ENCODE measurements around the gene ARL15.

ARL15 gene

DNA sequence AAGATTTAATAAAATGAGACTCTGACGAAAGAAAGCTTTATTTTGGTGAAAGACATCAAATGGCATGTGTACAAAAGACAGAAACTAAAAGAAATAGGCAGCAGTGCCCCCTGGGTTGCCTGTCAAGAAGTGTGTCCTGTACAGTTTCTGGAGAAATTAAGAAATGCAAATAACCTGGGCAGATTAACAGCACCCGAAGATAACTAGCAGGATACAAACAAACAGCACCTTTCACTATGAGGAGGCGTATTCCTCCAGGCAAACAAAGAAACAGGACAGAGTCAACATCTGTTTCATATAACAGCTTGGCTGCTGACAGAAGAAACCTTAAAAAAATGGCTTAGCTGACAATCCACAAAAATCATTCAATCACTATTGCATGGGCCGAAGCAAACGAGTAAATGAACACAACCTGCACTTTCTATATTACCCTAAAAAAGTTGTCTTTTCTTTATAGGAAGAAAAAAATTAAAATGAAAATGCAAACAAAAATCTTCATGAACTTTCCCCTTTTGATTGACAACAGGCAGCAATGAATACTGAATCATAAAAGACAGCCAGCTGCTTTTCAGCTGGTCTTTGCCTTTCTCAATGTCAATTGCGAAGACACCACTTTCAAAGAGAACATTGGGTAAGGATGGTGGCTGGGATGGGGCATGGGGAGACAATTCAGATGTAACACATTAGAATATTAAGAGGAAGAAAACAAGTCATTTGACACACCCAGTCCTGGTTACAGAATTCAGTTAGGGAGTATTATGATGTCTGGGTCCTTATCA, 162.1 kb downstream of the ARL15 start:
- no peak for DNase-seq (ENCODE audit: low spot score)

DNA sequence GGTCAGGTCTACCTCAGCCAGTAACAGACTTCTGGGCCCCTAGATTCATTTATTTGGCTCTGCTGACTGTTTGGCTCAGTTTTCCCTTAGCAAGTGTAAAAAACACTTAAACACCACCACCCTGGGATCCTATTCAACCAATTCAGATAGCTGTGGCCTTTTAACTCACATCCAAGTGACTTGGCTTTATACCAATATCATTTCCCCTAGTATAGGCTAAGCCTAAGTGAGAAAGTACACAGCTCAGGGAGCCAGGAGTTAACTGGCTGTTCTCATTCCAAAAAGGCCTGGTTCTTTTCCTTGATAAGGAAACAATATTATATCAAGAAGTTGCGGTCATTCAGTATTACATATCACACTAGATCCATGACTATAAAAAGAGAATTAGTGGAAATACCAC, 163.5 kb downstream of the ARL15 start:
- DNase-seq (ENCODE audit: low spot score), result no peak

DNA sequence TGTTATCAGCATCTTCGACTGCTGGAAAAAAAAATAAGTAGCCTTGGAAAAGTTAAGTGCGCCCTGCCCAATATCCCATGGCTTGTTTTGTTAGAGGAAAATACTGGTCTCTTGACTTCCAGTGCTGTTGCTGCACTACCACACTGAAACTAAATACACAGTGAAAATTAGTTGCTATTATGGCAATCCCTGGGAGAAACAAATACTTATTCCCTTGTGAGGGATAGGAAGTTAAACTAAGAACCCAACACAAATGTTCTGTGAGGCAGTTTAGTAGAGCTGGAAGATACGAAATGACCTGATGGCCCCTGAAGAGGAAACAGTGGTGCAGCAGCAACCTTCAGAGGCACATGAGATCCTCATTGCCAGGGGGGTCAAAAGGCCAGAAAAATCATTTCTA, 164.0 kb downstream of the ARL15 start:
- DNase-seq (ENCODE audit: low spot score), result no peak

DNA sequence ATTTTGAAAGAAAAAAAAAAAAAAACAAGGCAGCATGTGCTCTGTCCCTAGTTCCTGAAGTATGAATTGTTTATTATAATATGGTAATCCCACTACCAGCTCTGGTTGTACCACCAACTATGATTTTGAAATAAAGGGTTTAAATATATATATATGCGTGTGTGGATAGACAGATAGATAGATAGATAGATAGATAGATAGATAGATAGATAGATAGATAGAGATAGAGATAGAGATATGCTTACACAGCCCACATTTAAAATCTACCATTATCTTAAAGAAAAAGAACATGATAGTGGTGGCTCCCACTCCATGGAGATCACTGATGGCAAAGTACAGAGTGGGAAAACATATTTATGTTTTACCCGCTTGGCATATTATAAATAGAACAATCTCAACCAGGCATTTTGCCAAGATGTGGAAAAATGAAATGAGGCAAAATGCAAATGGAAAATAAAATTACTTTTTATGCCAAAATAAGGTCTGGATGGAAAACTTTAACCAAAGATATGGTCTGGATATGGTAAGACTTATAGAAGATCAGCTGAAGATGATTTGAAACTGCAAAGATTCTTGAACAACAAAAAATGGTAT, 170.0 kb downstream of the ARL15 start:
- no peak for DNase-seq (ENCODE audit: low spot score)

DNA sequence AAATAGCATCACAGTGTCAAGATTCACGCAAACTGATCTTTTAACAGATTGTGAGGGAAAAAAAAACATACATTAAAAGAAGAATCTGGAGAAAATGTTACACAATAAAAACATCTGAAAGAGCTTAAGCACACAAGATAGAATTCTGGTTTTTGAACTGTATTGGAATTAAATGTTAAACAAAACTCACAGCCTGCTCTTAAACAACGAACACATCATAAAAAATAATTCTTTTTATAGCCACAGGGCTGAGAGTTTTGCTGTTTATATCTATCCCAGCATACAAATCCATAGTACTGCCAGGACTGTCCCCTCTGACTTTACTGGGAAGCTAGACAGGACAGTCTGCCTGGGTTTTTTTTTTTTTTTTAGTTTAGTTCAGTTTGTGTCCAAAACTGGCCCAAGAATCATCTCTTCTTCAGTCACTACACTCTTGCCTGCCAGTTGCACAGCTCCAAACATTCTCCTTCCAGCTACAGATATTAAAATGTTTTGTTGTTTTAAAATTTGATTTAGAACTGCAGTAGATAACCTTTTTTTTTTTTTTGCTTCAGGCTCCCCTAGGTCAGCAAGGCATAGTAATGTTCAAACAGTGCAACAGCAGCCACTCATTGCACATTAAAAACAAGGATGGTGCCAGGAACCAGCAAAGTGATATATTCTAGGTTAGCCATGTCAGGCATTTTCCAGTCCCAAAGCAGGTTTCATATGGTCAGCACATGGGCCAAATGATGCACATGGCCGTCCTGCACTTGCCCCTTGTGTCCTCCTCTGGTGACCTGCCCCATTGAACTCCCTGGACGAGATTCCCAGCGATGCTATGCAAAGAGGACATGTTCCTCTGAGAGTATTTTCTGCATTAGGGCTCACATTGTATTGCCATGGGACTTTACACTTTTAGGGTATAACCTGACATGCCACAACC, 173.6 kb downstream of the ARL15 start:
- no peak for DNase-seq (ENCODE audit: low spot score)

DNA sequence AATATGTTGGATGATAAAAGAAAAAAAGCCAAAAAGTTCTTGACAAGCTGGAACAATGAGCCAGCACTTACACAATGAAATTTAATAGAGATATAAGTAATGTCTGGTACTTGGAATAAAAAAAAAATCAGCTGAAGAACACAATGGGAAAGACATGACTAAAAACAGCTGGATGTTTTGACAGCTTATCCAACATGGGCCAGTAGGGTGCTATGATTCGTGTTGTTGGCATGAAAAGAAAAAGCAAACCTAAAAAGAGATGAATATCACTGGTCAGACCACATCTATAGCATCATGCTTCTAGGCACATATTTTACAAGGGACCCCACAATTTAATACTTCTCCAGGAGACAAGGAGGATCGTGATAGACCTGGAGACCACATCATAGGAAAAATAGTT, 175.3 kb downstream of the ARL15 start:
- DNase-seq (ENCODE audit: low spot score), result no peak

DNA sequence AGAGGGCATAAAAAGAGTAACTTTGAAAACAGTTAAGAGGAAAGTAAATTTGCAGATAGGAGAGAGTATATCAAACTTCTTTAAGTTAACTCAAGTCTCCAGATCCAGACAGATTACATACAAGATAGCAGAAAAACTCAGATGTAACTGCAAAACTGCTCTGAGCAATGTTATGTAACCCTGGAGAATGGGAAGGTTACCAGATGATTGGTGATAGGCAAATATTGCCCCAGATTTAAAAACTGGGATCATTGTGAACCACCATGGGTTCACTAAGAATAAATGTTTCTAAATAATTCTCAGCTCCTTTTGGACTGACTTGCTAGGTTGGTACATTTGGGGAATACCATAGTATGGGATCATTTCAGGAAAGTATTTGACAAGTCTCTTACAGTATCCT, 176.5 kb downstream of the ARL15 start:
- no peak for DNase-seq (ENCODE audit: low spot score)

DNA sequence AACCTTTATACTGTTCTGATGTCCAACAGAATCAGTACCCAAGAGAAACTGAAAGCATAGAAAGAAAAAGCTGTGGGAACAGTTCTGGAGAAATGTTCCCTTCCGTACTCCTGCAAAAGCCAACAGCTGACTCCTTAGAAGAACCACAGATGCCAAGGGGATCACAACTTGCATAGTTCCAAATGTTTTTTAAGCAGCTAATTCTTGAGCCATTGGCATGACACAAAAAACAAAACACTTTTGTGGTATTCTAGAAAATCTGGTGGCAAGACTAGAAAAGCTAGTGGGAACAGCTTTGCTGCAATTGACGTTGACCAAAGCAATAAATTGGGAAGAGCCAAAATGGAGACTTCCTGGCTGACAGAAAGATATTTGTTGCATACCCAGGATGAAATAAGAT, 189.9 kb downstream of the ARL15 start:
- DNase-seq (ENCODE audit: low spot score), result no peak

DNA sequence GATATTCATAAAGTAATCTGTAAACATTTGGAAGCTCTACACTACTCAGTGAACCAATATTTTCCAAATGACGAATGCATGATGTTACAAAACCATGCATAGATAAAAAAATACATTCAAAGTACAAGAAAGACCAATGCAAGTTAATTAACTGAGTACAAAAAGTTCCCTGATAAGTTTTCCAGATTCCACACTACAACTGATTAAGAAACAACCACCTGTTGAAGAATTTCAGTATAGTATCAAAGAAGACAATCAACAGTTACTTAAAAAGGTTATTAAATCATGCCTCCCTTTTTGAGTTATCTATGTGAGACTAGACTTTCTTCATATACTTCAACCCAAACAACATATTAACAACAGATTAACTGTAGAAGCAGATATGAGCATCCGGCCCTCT, 192.4 kb downstream of the ARL15 start:
- DNase-seq (ENCODE audit: low spot score), result no peak

DNA sequence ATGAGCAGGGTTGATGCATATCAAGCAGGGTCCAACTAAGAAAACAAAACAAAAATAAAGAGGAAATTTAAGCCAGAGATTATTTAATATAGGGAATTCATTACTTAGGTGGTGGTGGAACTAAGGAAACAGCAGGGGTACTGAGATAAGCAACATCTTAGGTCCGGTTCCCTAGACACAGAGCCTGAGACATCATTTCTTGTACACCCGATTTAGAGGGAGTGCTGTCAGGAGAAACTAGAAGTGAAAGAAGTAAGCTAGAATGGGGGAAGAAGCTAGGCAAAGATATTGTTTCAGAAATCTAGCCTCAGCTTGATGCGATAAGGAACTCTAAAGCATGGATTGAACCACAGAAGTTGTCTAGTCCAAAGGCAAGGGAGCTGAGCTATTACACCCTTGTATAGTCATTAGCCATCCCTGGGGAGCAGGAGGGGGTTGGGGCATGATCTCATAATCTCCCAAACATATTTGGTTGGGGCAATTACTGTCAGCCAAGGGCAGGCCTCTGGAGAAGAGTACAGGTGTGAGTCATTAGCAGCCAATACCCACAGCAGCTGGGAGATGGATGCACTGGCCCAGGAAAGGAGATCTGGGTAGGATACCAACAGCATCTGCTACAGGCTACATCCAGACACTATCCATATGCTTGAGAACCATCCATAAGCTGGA, 194.5 kb downstream of the ARL15 start:
- DNase-seq (ENCODE audit: low spot score), result no peak

DNA sequence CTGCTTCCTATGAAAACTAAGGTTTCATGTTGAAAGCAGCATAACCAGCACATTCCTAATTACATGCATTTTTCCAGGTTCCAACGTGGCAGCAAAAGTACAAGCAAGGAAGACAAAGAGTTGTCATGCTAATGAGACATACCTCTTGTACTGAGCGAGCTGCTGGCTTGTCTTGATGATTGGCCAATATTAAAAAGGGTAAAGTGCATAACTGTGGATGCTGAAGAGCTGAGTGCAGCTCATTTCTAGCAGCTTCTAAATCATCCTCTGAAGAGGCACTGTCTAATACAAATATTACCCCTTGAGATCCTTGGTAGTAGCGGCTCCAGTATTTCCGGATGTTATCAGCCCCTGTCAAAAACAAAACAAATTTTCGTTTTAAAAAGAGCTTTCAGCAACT, 197.3 kb downstream of the ARL15 start:
- DNase-seq (ENCODE audit: low spot score), result no peak

DNA sequence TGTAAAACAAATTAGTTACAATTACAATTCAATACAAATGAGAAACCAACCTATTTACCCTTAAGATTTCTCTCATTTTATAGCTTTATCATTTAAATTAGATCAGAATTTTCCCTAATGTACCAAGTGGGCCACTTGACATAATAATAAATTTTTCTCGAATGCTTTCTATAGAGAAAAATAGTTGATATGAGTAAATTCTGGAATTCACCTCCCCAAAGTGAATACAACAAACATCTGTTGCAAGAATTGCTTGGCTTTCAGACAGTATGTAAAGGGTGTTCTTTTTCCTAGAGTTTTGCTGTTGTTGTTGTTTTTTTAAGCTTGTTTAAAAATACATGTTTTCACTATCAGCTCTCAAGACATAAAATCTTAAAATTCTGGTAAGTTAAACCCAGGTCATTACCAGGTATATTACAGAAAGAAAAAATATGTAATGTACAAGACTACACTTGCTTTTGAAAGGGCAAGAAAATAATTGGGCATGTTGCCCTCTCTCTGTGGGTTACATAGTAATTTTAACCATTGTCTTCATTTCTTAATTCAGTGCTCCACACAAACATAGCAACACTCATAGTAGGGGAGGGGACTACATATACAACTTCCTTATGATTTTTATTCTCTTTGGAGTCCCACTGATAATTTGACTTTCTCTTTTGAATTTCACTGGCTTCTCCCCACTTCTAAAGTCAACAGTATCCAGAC, 200.6 kb downstream of the ARL15 start:
- no peak for DNase-seq (ENCODE audit: low spot score)

DNA sequence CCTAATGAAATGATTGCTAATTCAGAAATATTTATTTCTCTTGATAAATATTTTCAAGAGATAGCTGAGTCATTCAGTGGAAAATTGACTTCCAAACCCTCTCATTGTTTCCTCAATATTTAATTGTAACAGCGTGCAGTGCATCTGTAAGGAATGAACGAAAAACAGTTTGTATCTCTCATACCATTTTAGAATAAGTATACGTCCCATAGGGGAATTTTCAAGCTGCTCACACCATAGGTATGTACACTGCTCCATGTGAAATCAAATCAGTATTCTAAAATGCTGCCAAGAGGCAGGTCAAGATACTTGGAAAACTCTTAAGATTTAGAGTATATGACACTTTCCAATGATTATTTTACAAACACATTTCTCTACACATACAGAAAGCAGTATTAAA, 202.2 kb downstream of the ARL15 start:
- no peak for DNase-seq (ENCODE audit: low spot score)

DNA sequence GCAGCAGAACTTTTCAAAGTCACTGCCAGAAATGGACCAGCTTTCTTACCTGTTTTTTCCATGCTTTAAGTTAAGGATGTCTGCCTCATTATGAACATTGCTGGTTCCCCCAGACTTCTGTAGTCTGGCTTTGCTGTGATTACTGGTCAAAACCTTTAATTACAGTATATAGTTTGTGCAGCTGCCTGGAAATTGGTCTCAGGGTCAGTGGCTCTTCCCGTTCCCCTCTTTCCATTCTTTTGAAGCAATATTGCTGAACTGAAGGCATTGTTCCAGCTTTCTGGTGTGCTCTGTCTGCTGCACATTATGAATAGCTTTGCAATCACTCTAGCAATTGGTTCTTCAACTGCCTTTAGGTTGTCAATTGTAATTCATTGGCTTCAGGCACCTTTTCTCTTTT, 206.5 kb downstream of the ARL15 start:
- no peak for DNase-seq (ENCODE audit: low spot score)

DNA sequence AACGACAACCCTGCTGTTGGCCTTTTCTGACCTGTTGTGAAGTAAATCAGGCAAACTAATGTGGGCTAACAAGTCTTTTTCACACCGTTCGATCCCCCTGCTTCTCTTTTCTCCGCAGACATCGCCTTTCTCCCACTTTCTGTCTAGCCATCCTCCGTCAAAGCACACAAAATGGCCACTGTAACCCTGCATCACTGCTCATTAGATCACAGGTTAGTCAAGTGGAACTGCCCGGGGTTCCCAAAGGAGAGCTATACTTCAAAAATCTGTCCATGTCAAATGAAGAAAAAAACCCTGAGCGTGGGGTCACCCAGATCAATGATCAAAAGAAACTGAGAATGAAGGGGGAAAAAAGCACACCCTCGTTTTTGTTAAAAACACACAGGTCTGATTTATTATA, 212.1 kb downstream of the ARL15 start:
- DNase-seq (ENCODE audit: low spot score), result no peak

DNA sequence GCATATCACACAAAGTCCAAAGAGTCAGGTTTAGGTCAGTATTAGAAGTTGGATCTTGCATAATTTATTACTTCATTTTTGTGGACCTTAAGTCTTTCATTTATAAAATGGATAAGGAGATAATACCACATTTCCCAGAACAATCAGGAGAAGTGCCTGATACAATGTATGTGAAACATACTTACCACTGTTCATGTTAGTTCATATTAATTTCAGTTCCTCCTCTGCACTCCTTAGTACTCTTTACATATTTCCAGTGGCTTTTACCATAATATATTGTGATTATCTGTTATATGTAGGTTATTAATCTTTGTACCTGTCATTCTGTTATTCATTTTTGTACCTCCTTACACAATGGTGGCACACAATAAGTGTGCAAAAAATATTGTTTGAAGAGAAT, 214.4 kb downstream of the ARL15 start:
- no peak for DNase-seq (ENCODE audit: low spot score)

DNA sequence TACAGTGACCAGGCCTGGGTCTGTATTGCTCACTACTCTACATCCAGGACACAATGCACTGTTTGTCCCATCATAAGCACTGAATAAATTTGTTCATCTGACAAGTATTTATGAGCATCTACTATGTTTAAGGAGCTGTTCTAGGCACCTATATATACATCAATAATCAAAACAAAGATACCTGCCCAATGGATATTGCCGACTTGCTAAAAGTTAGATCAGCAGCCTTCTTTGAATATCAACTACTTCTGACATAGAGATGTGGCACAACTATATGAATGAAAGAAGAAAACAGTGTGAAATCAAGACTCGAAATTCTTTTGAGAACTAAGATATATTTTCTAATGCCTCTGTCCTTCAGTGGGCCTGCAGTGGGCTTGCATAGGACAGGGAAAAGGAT, 215.7 kb downstream of the ARL15 start:
- DNase-seq (ENCODE audit: low spot score), result no peak

DNA sequence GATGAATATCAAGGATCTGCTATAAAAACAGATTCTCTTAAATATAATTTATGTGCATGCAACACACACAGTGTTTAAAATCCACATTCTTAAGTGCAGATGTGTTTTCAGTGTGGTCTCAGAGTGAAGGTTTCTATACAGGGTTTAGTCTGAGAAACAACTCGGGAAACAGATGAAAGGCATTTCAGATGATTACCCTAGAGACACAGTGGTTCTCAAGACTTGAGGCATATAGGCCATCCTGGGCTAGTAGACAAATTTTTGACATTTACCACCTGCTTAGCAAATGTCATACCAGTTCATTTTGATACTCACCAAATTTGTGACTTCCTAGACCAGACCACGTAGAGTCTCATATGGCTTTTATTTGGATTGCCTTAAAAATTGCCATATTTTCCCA, 216.5 kb downstream of the ARL15 start:
- DNase-seq (ENCODE audit: low spot score), result no peak

DNA sequence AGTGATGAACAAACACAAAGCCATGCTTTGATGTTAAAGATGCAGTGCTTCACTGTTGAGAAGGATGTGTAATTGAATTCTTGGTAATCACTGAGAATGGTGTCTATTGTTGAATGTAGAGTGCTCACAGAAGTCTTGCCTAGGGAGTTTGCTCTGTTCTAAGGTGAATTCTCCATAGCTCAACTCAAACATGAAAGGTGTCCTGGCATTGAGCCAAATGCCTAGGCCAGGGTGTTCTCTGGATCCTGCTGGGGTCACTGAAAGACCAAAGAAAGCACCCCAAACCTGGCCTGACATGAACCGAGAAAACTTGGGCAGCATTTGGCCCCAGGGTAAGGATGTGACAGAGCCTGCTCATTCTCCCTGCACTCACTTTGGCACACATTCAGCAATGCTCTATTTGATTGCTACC, 217.3 kb downstream of the ARL15 start:
- DNase-seq (ENCODE audit: low spot score), result no peak

DNA sequence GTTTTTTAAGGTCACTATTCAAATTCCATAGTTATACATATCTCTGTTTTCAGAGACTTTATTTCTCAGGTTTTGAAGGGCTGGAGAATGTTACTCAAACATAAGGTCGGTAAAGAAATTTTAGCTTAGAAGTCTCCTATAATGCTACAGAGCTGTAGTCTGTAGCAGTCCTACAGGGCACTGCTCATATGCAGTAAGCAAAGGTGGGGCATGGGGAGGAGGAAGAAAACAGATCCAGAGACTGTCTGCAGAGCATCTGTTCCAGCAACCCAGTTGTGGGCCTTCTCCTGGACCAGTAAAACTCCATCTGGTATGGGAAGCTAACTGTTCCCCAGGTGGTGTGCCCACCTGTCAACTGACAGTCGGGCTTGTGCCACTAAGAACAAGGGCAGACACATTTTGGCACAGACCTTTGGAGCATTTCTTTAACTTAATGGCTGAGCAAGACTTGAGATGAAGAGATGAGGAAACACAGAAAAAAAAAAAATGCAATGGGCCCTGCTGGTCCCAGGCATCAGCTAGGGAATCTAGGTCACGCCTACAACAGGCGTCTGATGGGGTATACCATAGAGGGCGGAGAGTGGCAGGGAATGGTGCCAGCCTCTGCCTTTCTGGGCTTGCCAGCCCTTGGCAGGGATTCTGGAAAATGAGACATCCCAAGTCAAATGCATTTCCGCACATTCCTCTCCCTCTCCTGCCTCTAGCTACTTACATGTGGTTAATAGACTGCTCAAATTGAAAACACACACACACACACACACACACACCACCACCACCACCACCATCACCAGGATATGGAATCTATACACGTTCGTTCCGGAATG, 218.9 kb downstream of the ARL15 start:
- DNase-seq (ENCODE audit: low spot score), result no peak
